ENCODE results near the gene DDX17.

DDX17 gene

DNA sequence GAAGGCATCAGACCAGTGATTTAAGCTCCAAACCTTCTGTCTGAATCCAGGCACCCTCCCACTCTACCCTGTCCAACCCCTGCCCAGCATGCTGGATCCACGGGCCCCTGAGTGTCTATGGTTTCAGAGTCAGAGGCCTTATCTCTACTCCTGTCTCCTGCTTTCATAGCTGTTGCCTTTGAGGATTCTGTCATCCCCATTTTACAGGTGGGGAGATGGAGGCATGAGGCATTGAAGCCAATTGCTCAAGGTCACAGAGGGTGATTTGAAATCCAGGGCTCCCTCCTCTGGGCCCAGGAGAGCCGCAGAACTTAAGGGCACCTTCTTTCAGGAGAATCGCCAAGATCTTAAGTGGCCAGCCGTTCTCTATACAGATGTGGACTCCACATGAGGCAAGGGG lies 54.2 kb downstream of the DDX17 start:
- DNase-seq (ENCODE audit: extremely low spot score): no peak
- POLR2A ChIA-PET: no interaction called here
- CTCF ChIA-PET: no interaction called here
- TF ChIP-seq, protein P1, sequence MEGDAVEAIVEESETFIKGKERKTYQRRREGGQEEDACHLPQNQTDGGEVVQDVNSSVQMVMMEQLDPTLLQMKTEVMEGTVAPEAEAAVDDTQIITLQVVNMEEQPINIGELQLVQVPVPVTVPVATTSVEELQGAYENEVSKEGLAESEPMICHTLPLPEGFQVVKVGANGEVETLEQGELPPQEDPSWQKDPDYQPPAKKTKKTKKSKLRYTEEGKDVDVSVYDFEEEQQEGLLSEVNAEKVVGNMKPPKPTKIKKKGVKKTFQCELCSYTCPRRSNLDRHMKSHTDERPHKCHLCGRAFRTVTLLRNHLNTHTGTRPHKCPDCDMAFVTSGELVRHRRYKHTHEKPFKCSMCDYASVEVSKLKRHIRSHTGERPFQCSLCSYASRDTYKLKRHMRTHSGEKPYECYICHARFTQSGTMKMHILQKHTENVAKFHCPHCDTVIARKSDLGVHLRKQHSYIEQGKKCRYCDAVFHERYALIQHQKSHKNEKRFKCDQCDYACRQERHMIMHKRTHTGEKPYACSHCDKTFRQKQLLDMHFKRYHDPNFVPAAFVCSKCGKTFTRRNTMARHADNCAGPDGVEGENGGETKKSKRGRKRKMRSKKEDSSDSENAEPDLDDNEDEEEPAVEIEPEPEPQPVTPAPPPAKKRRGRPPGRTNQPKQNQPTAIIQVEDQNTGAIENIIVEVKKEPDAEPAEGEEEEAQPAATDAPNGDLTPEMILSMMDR (IDR thresholded peaks at IDR 0.05; ENCODE audit: control extremely low read depth, extremely low read depth, low read depth, missing control alignments): no peak

DNA sequence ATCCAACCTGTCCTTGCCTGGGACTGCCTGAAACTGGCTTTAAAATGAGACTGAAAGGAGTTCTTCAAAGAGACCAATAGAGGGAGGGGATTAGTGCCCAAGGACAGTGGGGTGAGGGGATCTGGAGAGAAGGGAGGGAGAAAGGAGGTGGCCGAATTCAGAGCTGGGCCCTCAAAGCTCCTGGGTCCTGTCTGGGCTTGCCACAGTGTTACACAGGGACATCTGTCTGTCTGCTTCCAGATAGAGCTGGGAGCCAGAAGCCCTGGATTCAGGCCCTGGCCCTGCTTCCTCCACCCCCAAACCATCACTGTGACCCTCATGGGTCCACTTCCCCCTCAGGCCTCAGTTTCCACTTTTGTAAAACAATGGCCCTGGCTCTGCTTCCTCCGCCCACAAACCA lies 54.7 kb downstream of the DDX17 start:
- ChIA-PET CTCF (no interaction called here), POLR2A (no interaction called here)
- TF ChIP-seq, protein P1 (IDR thresholded peaks at IDR 0.05; ENCODE audit: control extremely low read depth, extremely low read depth, low read depth, missing control alignments): no peak

DNA sequence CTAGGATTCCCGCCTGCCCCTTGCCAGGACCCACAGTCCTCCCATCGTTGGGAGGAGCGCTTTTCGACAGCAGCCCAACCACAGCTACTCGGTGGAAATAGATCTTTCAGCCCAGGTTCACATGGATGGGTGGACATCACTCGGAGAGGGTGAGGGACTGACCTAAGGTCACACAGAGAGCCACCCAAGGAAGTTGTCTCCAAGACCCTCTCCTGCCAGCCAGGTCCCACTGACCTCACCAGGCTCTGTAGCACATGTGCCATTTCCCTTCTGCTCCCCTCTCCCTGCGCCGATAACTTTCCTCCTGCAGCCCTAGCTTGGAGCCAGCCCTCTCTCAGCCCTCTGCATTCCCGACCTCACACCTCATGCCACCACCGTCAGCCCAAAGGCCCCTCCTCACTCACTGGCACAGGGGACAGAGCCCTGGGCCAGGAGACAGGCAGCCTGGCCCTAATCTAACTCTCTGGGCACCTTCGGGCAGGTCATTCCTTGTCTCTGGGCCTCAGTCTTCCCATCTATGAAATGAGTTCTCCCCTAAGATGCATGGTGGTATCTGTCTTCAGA lies 55.8 kb downstream of the DDX17 start:
- TF ChIP-seq, protein P1 (IDR thresholded peaks at IDR 0.05; ENCODE audit: control extremely low read depth, extremely low read depth, low read depth, missing control alignments): no peak
- no peak for DNase-seq (ENCODE audit: extremely low spot score)
- POLR2A ChIA-PET: no interaction called here
- CTCF ChIA-PET: no interaction called here

More for the DNA sequence above, 54.7 kb downstream of the DDX17 start:
- DNase-seq (ENCODE audit: extremely low spot score): no peak

DNA sequence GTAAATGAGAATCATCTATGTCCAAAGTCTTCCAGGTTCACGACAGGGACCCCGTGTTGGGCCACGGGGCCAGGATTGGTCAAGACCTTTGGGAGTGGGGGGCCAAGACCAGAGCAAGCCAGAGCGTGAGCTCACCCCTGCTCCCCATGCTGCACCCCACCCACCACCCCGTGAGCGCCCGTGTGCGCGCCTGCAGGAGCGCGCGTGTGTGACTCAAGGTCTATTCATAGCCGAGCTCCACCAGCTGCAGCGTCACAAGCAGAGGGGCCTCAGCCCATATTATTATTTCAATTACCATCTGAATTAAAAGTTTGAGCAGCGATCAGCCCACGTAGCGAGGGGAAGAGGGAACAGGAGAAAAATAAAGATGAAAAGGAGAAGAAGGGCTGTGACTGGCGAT lies 56.3 kb downstream of the DDX17 start:
- TF ChIP-seq, protein P1 (IDR thresholded peaks at IDR 0.05; ENCODE audit: control extremely low read depth, extremely low read depth, low read depth, missing control alignments): no peak
- POLR2A ChIA-PET: no interaction called here
- DNase-seq (ENCODE audit: extremely low spot score): no peak
- CTCF ChIA-PET: no interaction called here

DNA sequence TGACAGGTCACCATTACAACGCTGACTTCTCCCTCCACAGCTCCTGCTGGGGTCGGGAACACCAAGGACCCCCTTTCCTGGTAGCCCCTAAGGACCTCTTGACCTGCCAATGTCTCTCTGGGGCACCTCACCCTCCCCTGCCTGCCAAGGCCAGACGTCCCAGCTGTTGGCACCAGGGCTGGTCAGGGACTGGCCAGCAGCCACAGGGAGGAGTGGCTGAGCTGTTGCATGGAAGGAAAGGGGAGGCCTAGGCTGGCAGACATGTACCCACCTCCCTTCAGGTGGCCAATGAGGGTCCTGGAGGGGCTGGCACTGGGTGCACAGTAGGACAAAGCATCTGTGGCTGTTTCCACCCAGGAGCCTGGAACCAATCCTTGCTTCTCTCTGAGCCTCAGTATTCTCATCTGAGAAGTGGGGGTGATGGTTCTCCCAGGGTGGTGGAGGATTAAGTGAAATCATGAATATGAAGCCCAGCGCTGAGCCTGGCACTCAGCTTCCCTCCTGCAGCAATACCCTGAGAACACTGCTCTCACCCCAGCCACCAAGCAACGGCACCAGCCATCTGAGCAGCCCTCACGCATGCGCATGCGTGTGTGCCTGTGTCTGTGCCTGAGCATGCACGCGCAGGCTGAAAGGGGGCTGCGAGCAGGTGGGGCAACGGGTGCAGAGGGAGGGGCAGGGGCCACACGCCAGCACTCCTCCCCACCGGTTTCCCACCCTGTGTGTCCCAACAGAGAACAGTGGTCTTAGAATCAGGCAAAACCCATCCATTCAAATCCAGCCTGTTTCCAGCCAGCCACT lies 57.0 kb downstream of the DDX17 start:
- CTCF ChIA-PET: no interaction called here
- POLR2A ChIA-PET: no interaction called here
- no peak for DNase-seq (ENCODE audit: extremely low spot score)
- TF ChIP-seq, protein P1 (IDR thresholded peaks at IDR 0.05; ENCODE audit: control extremely low read depth, extremely low read depth, low read depth, missing control alignments): no peak

DNA sequence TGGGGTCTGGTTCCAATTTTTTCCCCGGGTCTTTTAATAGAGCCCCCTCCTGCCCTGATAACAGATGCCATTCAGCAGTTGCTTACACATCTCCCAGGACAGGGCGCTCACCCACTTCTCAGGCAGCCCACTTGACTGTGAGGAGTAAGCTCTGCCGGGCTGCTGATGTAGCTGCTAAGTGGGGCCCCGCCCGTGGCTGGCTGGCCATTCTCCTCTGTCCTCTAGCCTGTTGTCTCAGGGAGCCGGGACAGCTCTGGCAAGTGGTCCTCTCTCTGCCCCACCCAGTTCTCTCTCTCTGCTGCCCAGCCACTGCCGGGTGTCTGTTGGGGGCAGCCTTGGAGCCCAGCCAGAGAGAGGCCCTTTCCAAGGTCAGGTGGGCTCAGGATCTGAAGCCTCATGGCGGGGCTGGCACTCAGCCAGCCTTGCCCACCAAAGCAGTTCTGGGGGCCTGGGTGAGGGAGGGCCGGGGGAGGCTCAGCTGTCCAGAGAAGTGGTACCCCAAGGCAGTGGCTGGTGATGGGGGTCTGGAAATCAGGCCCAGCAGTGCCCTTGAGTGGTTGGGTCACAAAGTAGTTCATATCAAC lies 60.0 kb downstream of the DDX17 start:
- ChIA-PET CTCF (interaction anchor here (1.3 to 1.5 kb wide), 3 partner anchors 15 to 32 kb away, joined by 3 read pairs; no protein-coding TSS in a partner anchor), POLR2A (no interaction called here)
- TF ChIP-seq, protein P1 (IDR thresholded peaks at IDR 0.05; ENCODE audit: control extremely low read depth, extremely low read depth, low read depth, missing control alignments): no peak
- DNase-seq (ENCODE audit: extremely low spot score): no peak
